Mesodermal cell (in vitro differentiated cells): ENCODE data around the gene MEOX1.

ENCODE experiments used
- H3K27ac ChIP-seq: 2 replicates; pipeline ENCODE4 v1.7.0; 2013; ENCODE audit warnings: mild to moderate bottlenecking, low read depth, low read length, moderate library complexity; ENCODE audit not compliant: severe bottlenecking
- H3K36me3 ChIP-seq: 2 replicates; pipeline ENCODE4 v1.7.1; 2013; ENCODE audit warnings: mild to moderate bottlenecking, low read length, moderate library complexity; ENCODE audit not compliant: control insufficient read depth, insufficient read depth
- H3K4me1 ChIP-seq: one replicate; pipeline ENCODE4 v1.7.1; 2013; ENCODE audit warnings: mild to moderate bottlenecking, low read length; ENCODE audit not compliant: insufficient read depth, control insufficient read depth, poor library complexity, severe bottlenecking
- H3K4me3 ChIP-seq: 2 replicates; pipeline ENCODE4 v1.7.0; 2013; ENCODE audit warnings: low read length, control low read depth, mild to moderate bottlenecking; ENCODE audit not compliant: insufficient read depth, poor library complexity, severe bottlenecking; ENCODE audit errors: extremely low read depth
- H3K9me3 ChIP-seq: 2 replicates; pipeline ENCODE4 v1.7.1; 2013; ENCODE audit warnings: mild to moderate bottlenecking, low read length, moderate library complexity; ENCODE audit not compliant: control insufficient read depth
- WGBS, 2 experiments: methylation state at CpG; one replicate each; pipeline ENCODE4 v1.1.5; 2013; ENCODE audit warnings: missing lambda C conversion rate in 2 of 2; ENCODE audit not compliant: insufficient coverage in 2 of 2; 5-methylcytosine and 5-hydroxymethylcytosine counted together

MEOX1 gene

DNA sequence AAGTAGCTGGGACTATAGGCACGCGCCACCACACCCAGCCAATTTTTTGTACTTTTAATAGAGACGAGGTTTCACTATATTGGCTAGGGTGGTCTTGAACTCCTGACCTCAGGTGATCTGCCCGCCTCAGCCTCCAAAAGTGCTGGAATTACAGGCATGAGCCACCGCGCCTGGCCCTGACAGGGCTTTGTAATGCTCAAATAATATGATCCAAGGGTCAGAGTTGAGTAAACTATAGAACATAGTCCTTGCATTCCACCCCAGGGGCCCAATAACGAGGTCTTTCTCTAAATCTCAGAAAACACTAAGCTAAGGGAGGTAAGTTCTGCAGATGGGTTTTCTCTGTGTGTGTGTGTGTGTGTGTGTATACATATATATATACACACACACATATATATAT is 5.8 kb upstream of the MEOX1 start:
- 82 to 88% methylated on average over 4 to 6 of the region's 7 CpGs for WGBS, 2 experiments
- Histone ChIP-seq H3K36me3 (no peaks in the 10 kb centered on the region), H3K4me1 (peaks cover 28% of the 10 kb centered on the region), H3K9me3 (no peaks in the 10 kb centered on the region), H3K4me3 (no peak overlapping the region), H3K27ac (no peak overlapping the region)

DNA sequence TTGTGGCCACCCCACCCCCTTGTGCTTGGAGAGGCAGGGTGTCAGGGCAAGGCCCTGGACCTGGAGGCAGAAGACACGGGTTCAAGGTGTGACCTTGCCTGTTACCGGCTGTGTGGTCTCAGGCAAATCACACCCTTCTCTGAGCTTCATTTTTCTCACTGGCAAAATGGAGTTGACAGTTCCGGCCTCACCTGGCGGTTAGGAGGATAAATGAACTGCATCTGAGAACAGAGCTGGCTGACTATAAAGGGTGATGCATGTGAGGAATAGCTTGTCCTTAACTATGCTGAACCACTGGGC is 4.2 kb upstream of the MEOX1 start:
- Histone ChIP-seq H3K4me3 (no peak overlapping the region), H3K9me3 (no peaks in the 10 kb centered on the region), H3K36me3 (no peaks in the 10 kb centered on the region), H3K4me1 (peaks cover 39% of the 10 kb centered on the region), H3K27ac (no peak overlapping the region)
- WGBS, 2 experiments = 93 to 95% methylated on average over 4 of the region's 4 CpGs

DNA sequence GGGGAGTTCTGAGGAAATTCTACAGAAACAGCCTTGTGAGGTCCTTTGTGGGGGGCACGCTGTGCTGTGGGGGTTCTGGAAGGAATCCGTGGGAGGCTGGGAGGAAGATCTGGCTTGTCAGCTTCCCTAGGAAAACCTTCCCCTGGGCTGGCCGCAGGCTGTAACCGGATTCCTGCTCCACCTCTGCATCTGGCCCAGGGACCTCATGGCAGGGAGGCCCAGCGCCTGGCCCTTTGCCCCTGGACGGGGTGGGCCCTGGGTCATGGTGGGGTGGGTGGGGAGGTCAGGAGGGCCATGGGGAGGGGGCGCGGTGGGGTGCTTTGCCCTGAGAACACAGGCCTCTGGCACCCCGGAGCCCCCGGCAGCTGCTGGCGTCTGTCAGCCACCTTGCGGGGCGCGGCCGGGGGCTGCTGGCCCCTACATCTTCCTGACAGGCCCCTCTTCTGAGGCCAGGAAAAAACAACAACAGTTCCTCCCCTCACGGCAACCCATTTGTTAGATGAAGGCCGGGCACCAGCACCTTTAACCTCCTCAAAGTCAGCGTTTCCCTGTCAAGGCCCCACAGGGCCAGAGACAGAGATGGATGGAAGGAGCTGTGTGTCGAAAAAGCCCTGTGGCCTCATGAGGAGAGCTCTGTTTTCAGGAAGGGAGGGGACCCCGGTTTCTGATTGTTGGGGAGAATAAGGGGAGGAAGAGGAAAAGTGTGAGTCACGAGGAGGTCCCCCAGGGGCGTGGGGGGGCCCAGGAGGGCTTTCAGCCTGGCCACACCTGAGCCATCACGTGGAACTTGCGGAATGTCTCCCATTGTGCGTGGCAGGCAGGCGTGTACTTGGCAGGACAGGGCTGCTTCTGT is 3.6 kb upstream of the MEOX1 start:
- Histone ChIP-seq H3K9me3 (no peaks in the 10 kb centered on the region), H3K27ac (peak overlapping the region; percentile 49), H3K36me3 (no peaks in the 10 kb centered on the region), H3K4me1 (peaks cover 39% of the 10 kb centered on the region), H3K4me3 (no peak overlapping the region)
- WGBS, 2 experiments = 66 to 67% methylated on average over 17 to 22 of the region's 26 CpGs

DNA sequence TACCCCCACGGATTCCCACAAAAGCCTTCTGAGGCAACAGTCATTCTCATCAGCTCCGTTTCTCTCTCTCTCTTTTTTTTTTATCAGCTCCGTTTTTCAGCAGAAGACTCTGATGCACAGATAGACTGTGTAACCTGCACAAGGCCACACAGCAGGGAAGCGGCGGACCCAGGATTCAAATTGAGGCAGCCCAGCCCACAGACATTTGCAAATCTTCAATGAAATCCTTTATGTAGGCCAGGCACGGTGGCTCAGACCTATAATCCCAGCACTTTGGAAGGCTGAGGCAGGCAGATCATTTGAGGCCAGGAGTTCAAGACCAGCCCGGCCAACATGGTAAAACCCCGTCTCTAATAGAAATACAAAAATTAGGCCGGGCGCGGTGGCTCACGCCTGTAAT is 2.4 kb upstream of the MEOX1 start:
- H3K9me3 ChIP-seq = no peaks in the 10 kb centered on the region

DNA sequence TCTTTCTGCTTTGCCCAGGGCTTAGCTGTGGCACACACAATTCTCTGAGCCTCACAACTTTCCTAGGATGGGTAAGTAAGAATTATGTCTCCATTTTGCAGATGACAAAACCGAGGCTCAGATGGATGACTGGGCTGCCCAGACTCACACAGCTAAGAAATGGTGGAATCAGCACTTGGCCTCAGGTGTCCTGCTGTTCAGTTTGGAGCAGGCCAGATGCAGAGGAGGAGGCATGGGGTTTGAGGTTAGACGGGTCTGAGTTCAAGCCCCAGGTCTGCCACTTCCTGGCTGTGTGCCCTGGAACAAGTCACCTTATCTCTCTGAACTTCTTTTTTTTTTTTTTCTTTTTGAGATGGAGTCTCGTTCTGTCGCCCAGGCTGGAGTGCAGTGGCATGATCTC is 1.7 kb upstream of the MEOX1 start:
- Histone ChIP-seq H3K4me3 (no peak overlapping the region), H3K4me1 (peaks cover 34% of the 10 kb centered on the region), H3K27ac (no peak overlapping the region), H3K9me3 (no peaks in the 10 kb centered on the region), H3K36me3 (no peaks in the 10 kb centered on the region)
- 92 to 100% methylated on average over 2 of the region's 4 CpGs for WGBS, 2 experiments

More for the DNA sequence above, 2.4 kb upstream of the MEOX1 start:
- Histone ChIP-seq H3K4me3 (no peak overlapping the region), H3K27ac (no peak overlapping the region), H3K4me1 (peaks cover 34% of the 10 kb centered on the region), H3K36me3 (no peaks in the 10 kb centered on the region)
- WGBS, 2 experiments = 96% methylated on average over 7 to 11 of the region's 12 CpGs

DNA sequence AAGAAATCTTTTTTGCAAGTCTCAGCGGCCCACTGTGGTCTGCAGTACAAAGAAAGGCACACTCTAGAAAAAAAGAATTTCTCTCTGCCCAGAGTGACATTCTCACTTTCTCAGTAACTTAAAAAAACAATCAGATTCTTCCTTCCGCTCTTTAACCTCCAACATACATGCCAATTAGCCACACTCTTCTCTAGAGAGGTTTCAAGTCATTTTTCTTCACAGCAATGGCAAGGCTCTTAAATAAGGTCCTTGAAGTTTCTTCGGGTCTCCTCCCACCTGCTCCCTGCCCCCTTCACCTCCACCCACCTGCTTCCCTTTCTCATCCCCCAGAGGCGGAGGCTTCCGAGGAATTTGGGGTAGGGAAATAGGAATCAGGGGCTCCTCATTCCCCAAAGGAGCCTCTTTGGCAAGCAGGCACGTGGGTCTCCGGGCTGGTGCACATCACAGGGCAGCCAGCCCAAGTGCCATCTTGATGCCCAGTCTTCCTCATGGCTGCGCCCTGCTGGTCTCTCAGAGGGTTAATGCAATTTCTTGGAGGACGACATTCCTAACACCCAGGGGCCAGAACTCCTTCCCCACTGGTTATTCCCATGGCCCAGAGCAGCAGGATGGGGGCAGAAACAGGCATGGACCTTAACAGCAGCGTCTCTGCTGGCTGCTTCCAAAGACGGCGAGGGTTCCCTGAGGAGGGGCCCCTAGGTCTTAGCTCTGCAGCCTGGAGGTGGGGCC is 855 bp upstream of the MEOX1 start:
- Histone ChIP-seq H3K9me3 (no peaks in the 10 kb centered on the region), H3K4me3 (no peak overlapping the region), H3K36me3 (no peaks in the 10 kb centered on the region), H3K4me1 (peaks cover 29% of the 10 kb centered on the region), H3K27ac (peak overlapping the region; percentile 3)
- 42 to 50% methylated on average over 9 to 11 of the region's 12 CpGs for WGBS, 2 experiments

DNA sequence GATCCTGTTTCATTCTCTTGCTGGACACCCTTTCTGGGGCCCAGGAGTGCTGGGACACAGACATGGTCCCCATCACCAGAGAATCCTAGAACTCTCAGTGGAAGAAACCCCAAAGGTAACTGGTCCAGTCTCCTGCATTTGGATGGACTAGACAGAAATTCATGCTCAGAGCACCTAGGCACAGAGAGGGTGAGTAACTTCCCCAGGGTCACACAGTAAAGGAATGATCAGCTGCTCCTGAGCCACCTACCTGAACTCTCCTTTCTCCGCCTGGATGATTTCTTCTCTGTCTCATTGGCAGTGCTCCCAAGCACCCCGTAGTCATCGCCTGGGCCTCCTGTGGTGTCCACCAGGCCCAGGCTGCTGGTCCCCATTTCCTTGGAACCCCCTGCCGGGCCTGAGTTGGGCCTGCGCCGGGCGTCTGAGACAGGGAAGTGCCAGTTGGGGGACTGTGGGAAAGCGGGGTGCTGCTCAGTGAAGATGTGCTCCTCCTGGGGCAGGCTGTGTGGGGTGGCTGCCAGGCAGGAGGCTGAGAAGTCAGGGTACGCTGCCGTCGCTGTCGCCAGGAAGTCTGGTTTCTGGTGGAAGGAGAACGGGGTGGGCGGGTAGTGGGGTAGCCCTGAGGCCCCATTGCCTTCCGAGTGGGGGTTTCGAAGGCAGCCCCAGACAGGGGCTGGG is 767 bp downstream of the MEOX1 start:
- peaks cover 32% of the 10 kb centered on the region for H3K4me1 ChIP-seq
- 95 to 96% methylated on average over 4 to 14 of the region's 16 CpGs for WGBS, 2 experiments

DNA sequence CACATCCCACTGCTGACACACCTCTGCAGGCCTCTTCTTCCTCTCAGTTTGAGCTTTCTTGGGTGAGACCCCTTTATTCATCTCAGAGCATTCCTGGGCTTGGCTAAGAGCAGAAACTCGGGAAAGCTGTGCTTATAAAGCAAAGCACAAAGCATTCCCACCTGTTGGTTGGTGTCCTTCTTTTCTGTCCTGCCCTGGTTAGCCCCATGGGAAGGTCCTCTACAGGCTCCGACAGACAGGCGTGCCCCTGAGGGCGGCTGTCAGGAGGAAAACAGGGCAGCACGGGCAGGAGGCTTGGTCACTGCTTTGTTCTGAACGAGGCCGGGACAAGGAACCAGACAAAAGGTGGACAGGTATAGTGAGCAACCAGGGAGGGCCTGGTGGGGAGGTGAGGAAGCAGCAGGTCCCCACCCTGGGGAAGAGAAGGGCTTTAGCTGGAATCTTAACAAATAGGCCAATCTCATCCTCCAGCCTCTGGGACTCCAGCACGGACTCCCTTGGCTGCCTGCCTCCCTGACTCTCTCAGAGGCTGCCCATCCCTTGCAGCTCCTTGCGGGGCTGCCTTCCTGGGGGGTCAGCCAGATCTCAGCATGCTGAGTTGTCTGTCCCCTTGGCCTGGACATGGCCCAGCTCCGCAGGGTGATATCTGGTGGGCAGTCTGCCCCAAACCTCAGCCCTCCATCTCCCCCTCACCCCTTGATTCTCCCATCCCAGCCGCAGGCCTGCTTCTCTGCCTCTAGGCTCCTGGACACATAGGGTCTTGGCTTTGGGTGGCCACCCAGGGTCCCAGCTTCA is 1.7 kb downstream of the MEOX1 start:
- Histone ChIP-seq H3K27ac (no peak overlapping the region), H3K9me3 (no peaks in the 10 kb centered on the region), H3K4me3 (no peak overlapping the region), H3K36me3 (no peaks in the 10 kb centered on the region), H3K4me1 (peaks cover 24% of the 10 kb centered on the region)
- 91 to 92% methylated on average over 10 to 11 of the region's 11 CpGs for WGBS, 2 experiments

More for the DNA sequence above, 767 bp downstream of the MEOX1 start:
- H3K27ac ChIP-seq = no peak overlapping the region
- H3K9me3 ChIP-seq = no peaks in the 10 kb centered on the region
- H3K36me3 ChIP-seq = no peaks in the 10 kb centered on the region
- no peak overlapping the region for H3K4me3 ChIP-seq

DNA sequence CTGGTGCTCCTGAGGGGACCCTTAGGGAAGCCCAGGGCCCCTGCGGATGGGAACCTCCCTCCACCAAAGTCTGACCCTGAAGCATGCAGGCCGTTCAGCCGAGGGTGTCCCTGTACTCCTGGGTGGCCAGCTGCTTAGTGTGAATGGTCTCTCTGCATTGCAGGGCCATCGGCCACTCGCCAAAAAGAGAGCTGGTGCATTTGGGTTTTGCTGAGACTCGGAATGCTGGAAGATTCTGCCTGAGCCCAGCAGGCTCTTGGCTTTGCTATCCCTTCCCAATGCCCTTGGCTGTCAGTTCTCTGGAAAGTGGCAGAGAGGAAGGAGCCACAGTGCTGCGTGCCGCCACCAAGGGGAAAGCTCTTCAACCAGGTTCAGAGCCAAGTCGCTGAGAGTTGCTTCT is 2.8 kb downstream of the MEOX1 start:
- Histone ChIP-seq H3K4me3 (no peak overlapping the region), H3K9me3 (no peaks in the 10 kb centered on the region), H3K36me3 (no peaks in the 10 kb centered on the region), H3K4me1 (peaks cover 22% of the 10 kb centered on the region), H3K27ac (no peak overlapping the region)
- 64 to 76% methylated on average over 6 to 7 of the region's 9 CpGs for WGBS, 2 experiments

DNA sequence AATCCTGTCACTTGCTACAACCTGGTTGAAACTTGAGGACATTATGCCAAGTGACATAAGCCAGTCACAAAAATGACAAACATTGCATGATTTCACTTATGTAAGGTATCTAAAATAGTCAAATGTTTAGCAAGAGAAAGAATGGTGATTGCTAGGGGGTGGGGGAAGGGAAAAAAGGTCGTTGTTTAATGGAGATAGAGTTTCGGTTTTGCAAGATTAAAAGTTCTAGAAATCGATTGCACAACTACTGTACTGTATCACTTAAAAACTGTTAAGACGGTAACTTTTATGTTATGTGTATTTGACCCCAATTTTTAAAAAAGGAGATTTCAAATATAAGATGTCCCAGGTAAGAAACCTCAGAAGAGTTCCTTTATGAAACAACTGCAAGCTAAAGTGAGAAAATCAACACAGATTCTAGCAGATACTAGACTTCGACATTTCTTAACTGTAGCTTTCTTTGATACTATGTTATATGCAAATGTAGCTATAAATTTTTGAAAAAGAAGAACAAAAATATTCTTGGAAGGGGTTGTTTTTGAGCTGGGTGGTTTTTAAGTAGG is 5.9 kb downstream of the MEOX1 start:
- Histone ChIP-seq H3K4me3 (no peak overlapping the region), H3K36me3 (no peaks in the 10 kb centered on the region), H3K9me3 (no peaks in the 10 kb centered on the region), H3K4me1 (peaks cover 5% of the 10 kb centered on the region), H3K27ac (no peak overlapping the region)
- 44% methylated on average over 1 of the region's 5 CpGs; no CpG with 5 or more reads in 1 of the 2 experiments for WGBS, 2 experiments
